ENCODE data around the gene KCTD4. TPM values are rescaled to one million over a fixed set of nuclear protein-coding genes. Genes with fewer than 3 reads are reported as not detected.

KCTD4 gene
- total and polyA plus RNA-seq, 2 experiments from 2014 or later: not detected

DNA sequence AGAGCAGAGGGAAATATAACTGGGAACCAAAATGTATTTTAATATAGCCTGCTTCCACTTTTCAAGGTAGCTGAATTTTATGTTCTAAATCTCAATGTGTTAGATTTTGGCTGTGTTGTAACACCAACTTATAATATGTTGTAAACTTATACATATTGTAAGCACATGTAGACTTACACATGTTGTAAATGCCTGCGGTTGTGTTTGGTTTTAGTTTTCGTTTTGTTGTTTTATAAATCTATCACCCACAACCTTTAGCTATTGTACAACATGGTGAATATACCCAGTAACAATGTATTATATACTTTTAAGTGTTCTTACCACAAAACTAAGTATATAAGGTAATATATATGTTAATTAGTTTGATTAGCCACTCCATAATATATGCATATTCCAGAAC lies 15.6 kb downstream of the KCTD4 start:
- TF ChIP-seq CTCF (IDR thresholded peaks at IDR 0.05; ENCODE audit: low read depth, low read length): no peak

GRCh38 chr13:45184693-45185092 lies 16.2 kb downstream of the KCTD4 start:
- no peak for TF ChIP-seq CTCF (IDR thresholded peaks at IDR 0.05; ENCODE audit: low read depth, low read length)
- Histone ChIP-seq H3K27ac (no peak overlapping the region), H3K36me3 (no peaks in the 10 kb centered on the region), H3K27me3 (no peaks in the 10 kb centered on the region), H3K4me3 (no peak overlapping the region), H3K4me1 (ENCODE audit: low read depth) (no peaks in the 10 kb centered on the region), H3K9me3 (ENCODE audit: low read depth) (no peaks in the 10 kb centered on the region)
- no peak for DNase-seq (ENCODE audit: low read depth in 1 of 2, low spot score in 1 of 2)

More for the DNA sequence above, 15.6 kb downstream of the KCTD4 start:
- Histone ChIP-seq H3K27ac (no peak overlapping the region), H3K9me3 (ENCODE audit: low read depth) (no peaks in the 10 kb centered on the region), H3K36me3 (no peaks in the 10 kb centered on the region), H3K27me3 (no peaks in the 10 kb centered on the region), H3K4me3 (no peak overlapping the region), H3K4me1 (ENCODE audit: low read depth) (no peaks in the 10 kb centered on the region)
- DNase-seq (ENCODE audit: low read depth in 1 of 2, low spot score in 1 of 2): no peak

GRCh38 chr13:45180713-45181601 lies 19.9 kb downstream of the KCTD4 start:
- no peaks in the 10 kb centered on the region for H3K36me3 ChIP-seq
- H3K27me3 ChIP-seq: no peaks in the 10 kb centered on the region
- DNase-seq (ENCODE audit: low read depth in 1 of 2, low spot score in 1 of 2): no peak
- H3K4me3 ChIP-seq: no peak overlapping the region
- no peaks in the 10 kb centered on the region for H3K9me3 ChIP-seq (ENCODE audit: low read depth)
- TF ChIP-seq CTCF (IDR thresholded peaks at IDR 0.05; ENCODE audit: low read depth, low read length): no peak
- H3K4me1 ChIP-seq (ENCODE audit: low read depth): no peaks in the 10 kb centered on the region
- H3K27ac ChIP-seq: no peak overlapping the region

- no peaks in the 10 kb centered on the region for H3K27me3 ChIP-seq
- no peaks in the 10 kb centered on the region for H3K36me3 ChIP-seq
- no peak for DNase-seq (ENCODE audit: low read depth in 1 of 2, low spot score in 1 of 2)
- no peak overlapping the region for H3K27ac ChIP-seq
- H3K4me3 ChIP-seq: no peak overlapping the region
- no peaks in the 10 kb centered on the region for H3K9me3 ChIP-seq (ENCODE audit: low read depth)
- TF ChIP-seq CTCF (IDR thresholded peaks at IDR 0.05; ENCODE audit: low read depth, low read length): no peak
- no peaks in the 10 kb centered on the region for H3K4me1 ChIP-seq (ENCODE audit: low read depth)
These were observed 20.5 kb downstream of the KCTD4 start for GRCh38 chr13:45180303-45180702.

- no peak for TF ChIP-seq CTCF (IDR thresholded peaks at IDR 0.05; ENCODE audit: low read depth, low read length)
- Histone ChIP-seq H3K27me3 (no peaks in the 10 kb centered on the region), H3K9me3 (ENCODE audit: low read depth) (no peaks in the 10 kb centered on the region), H3K4me1 (ENCODE audit: low read depth) (no peaks in the 10 kb centered on the region), H3K4me3 (no peak overlapping the region), H3K36me3 (no peaks in the 10 kb centered on the region), H3K27ac (no peak overlapping the region)
- no peak for DNase-seq (ENCODE audit: low read depth in 1 of 2, low spot score in 1 of 2)
These were observed 21.4 kb downstream of the KCTD4 start for GRCh38 chr13:45179428-45179827.

All from cardiac muscle cell (in vitro differentiated cells and primary cell).